HG02840 (cell line): ENCODE results near the gene EHD4.

Source experiments
- ATAC-seq: cut with Tn5 transposase; IDR thresholded peaks from one replicate; pipeline ENCODE4 v1.9.1; 2021; ENCODE audit warnings: mild to moderate bottlenecking, moderate library complexity, moderate number of reproducible peaks; ENCODE audit not compliant: unreplicated experiment, low FRiP score

The EHD4 gene

GRCh38 chr15:41885321-41885720 is 87.0 kb downstream of the EHD4 start:
- no peak for ATAC-seq

GRCh38 chr15:41884458-41884857 is 87.9 kb downstream of the EHD4 start:
- no peak for ATAC-seq

- no peak for ATAC-seq
Measured at GRCh38 chr15:41883484-41883825, 88.9 kb downstream of the EHD4 start.

- ATAC-seq = no peak
Measured at GRCh38 chr15:41882689-41883483, 89.5 kb downstream of the EHD4 start.

- ATAC-seq = no peak
Measured at GRCh38 chr15:41881920-41882688, 90.3 kb downstream of the EHD4 start.

- no peak for ATAC-seq
Measured at GRCh38 chr15:41881550-41881919, 90.8 kb downstream of the EHD4 start.

GRCh38 chr15:41881086-41881485 is 91.3 kb downstream of the EHD4 start:
- no peak for ATAC-seq

- ATAC-seq = no peak
Measured at GRCh38 chr15:41880156-41880877, 92.0 kb downstream of the EHD4 start.

GRCh38 chr15:41879321-41879845 is 93.0 kb downstream of the EHD4 start:
- no peak for ATAC-seq

- ATAC-seq = no peak
Measured at GRCh38 chr15:41878355-41878699, 94.0 kb downstream of the EHD4 start.

- ATAC-seq = no peak
Measured at GRCh38 chr15:41877631-41878354, 94.6 kb downstream of the EHD4 start.

- no peak for ATAC-seq
Measured at GRCh38 chr15:41876689-41877088, 95.7 kb downstream of the EHD4 start.

GRCh38 chr15:41876007-41876406 is 96.3 kb downstream of the EHD4 start:
- ATAC-seq = no peak

GRCh38 chr15:41874736-41875135 is 97.6 kb downstream of the EHD4 start:
- no peak for ATAC-seq

- ATAC-seq = no peak
Measured at GRCh38 chr15:41873711-41874110, 98.6 kb downstream of the EHD4 start.

- ATAC-seq = no peak
Measured at GRCh38 chr15:41872166-41872747, 100.1 kb downstream of the EHD4 start.

- ATAC-seq = no peak
Measured at GRCh38 chr15:41871175-41871905, 101.0 kb downstream of the EHD4 start.

GRCh38 chr15:41870689-41871081 is 101.7 kb downstream of the EHD4 start:
- ATAC-seq = no peak
